HepG2 (cell line): ENCODE measurements around the gene TMEM258. TPM values are rescaled to one million over a fixed set of nuclear protein-coding genes. Genes with fewer than 3 reads are reported as not detected.

Source experiments
- AGO1 ChIP-seq: fragments of 200-400 bp; formaldehyde crosslinking; IDR thresholded peaks from 2 replicates; pipeline ENCODE4 v1.6.1; 2017; ENCODE audit warnings: mild to moderate bottlenecking, low read depth, low read length, moderate library complexity; ENCODE audit not compliant: poor library complexity, severe bottlenecking
- ATF2 ChIP-seq: sonication (generic); formaldehyde crosslinking; IDR thresholded peaks from 2 replicates; pipeline ENCODE4 v1.4.0; 2020; ENCODE audit warnings: missing genetic modification reagents
- CREM ChIP-seq, 2 experiments: sonication (generic) in 1 of 2; formaldehyde crosslinking in 1 of 2; IDR thresholded peaks; 2 replicates each; pipeline versions ENCODE4 v1.4.0 to v1.6.1; 2016 to 2020; ENCODE audit warnings: antibody characterized with exemption in 1 of 2, mild to moderate bottlenecking in 1 of 2, missing genetic modification reagents in 1 of 2
- ESRRA ChIP-seq: sonication (generic); formaldehyde crosslinking; IDR thresholded peaks from 2 replicates; pipeline ENCODE4 v1.5.1; 2020; ENCODE audit warnings: mild to moderate bottlenecking, low read depth, missing genetic modification reagents
- GATAD1 ChIP-seq: IDR thresholded peaks from 2 replicates; pipeline ENCODE4 v1.6.1; 2016; ENCODE audit warnings: missing genetic modification reagents, missing compliant biosample characterization
- HBP1 ChIP-seq: IDR thresholded peaks from 2 replicates; pipeline ENCODE4 v1.6.1; 2016; ENCODE audit warnings: low read depth, control low read depth
- MAFF ChIP-seq: IDR thresholded peaks from 2 replicates; pipeline ENCODE4 v1.6.1; 2011; ENCODE audit warnings: low read depth, low read length, improper control_type of control experiment
- MXI1 ChIP-seq: IDR thresholded peaks from 3 replicates; pipeline ENCODE4 v1.6.1; 2012; ENCODE audit warnings: low read depth, low read length, inconsistent platforms, borderline replicate concordance
- MYC ChIP-seq: sonication (generic); formaldehyde crosslinking; IDR thresholded peaks from 2 replicates; pipeline ENCODE4 v1.9.0; 2021; ENCODE audit warnings: missing genetic modification reagents, borderline replicate concordance
- NR2F2 ChIP-seq: IDR thresholded peaks from 2 replicates; pipeline ENCODE4 v1.6.1; 2012; ENCODE audit warnings: low read depth, inconsistent platforms, borderline replicate concordance
- REXO4 ChIP-seq: sonication (generic); formaldehyde crosslinking; IDR thresholded peaks from 2 replicates; pipeline ENCODE4 v1.8.0; 2022; ENCODE audit warnings: missing genetic modification reagents, mild to moderate bottlenecking, borderline replicate concordance
- RFX1 ChIP-seq: fragments of 450-650 bp; IDR thresholded peaks from 2 replicates; pipeline ENCODE4 v1.6.1; 2017
- SIN3A ChIP-seq: IDR thresholded peaks from 2 replicates; pipeline ENCODE4 v1.6.1; 2011; ENCODE audit warnings: low read depth, mild to moderate bottlenecking, control low read depth, low read length, borderline replicate concordance
- ZBTB33 ChIP-seq: sonication (generic); formaldehyde crosslinking; IDR thresholded peaks from 2 replicates; pipeline ENCODE4 v1.4.0; 2020; ENCODE audit warnings: missing genetic modification reagents
- ZFY ChIP-seq: sonication (generic); formaldehyde crosslinking; IDR thresholded peaks from 2 replicates; pipeline ENCODE4 v1.4.0; 2020; ENCODE audit warnings: missing genetic modification reagents
- ZNF619 ChIP-seq: sonication (generic); formaldehyde crosslinking; IDR thresholded peaks from 2 replicates; pipeline ENCODE4 v1.4.0; 2020; ENCODE audit warnings: mild to moderate bottlenecking, missing genetic modification reagents
- ZNF713 ChIP-seq: sonication (generic); formaldehyde crosslinking; IDR thresholded peaks from 2 replicates; pipeline ENCODE4 v1.4.0; 2020; ENCODE audit warnings: mild to moderate bottlenecking, missing genetic modification reagents
- ZNF761 ChIP-seq: sonication (generic); formaldehyde crosslinking; conservative IDR thresholded peaks from 2 replicates; pipeline ENCODE4 v1.4.0; 2020; ENCODE audit warnings: mild to moderate bottlenecking, missing genetic modification reagents
- ZNF883 ChIP-seq: sonication (generic); formaldehyde crosslinking; IDR thresholded peaks from 2 replicates; pipeline ENCODE4 v1.5.1; 2020; ENCODE audit warnings: mild to moderate bottlenecking, missing genetic modification reagents; ENCODE audit errors: not compliant biosample characterization
- polyA plus RNA-seq, 8 experiments: library from polyadenylated mRNA; depleted of rRNA in 3 of 8; stranded (reverse) in 7 of 8; unstranded in 1 of 8; fragments of >200 nt; fragmentation: Illumina TruSeq in 4 of 8; extraction: Trizol in 4 of 8; gene quantifications; 2 replicates each; pipeline versions ENCODE4 v1.2.1 to v1.2.3, GENCODE V29; 2011 to 2016; ENCODE audit warnings: low read depth in 4 of 8, missing spikeins in 1 of 8, mixed read lengths in 1 of 8; ENCODE audit not compliant: insufficient read depth in 1 of 8
- total RNA-seq, 5 experiments: library from RNA; depleted of rRNA; stranded (reverse); fragments of >200 nt; fragmentation: Illumina TruSeq; extraction: Trizol; gene quantifications; 2 replicates each; pipeline ENCODE4 v1.2.3, GENCODE V29; 2016; ENCODE audit warnings: low read depth in 1 of 5
- TF ChIP-seq, protein P1 (sequence below): IDR thresholded peaks from 2 replicates; pipeline ENCODE4 v1.6.1; 2016; ENCODE audit warnings: missing biosample characterization, missing genetic modification reagents, low read depth
- TF ChIP-seq, protein P2 (sequence below): sonication (generic); formaldehyde crosslinking; IDR thresholded peaks from 2 replicates; pipeline ENCODE4 v1.4.0; 2020; ENCODE audit warnings: missing genetic modification reagents, borderline replicate concordance
- TF ChIP-seq, protein P3 (sequence below): sonication (generic); formaldehyde crosslinking; IDR thresholded peaks from 2 replicates; pipeline ENCODE4 v1.5.0; 2020; ENCODE audit warnings: missing genetic modification reagents

TMEM258 gene
- total and polyA plus RNA-seq, 2 of the 13 experiments (the other 11 are each of a cell fraction or from before 2014, with no cell fraction given): 175 to 424 TPM

- TF ChIP-seq HBP1 (no peak), ZNF883 (CRISPR knock-in tag) (no peak), ESRRA (CRISPR knock-in tag) (no peak), ZFY (CRISPR knock-in tag) (no peak), RFX1 (no peak), SIN3A (no peak), MXI1 (0 out of 3 replicates have a peak, but pooled peaks have one; percentile 8), REXO4 (CRISPR knock-in tag) (no peak), ZBTB33 (CRISPR knock-in tag) (no peak), CREM (IDR thresholded peaks at IDR 0.05) (no peak), CREM (CRISPR knock-in tag; IDR thresholded peaks at IDR 0.05) (no peak), MYC (CRISPR knock-in tag) (no peak), ATF2 (CRISPR knock-in tag) (0 out of 2 replicates have a peak, but pooled peaks have one; percentile 2), ZNF761 (CRISPR knock-in tag) (no peak; the same call in 1 of the 2 replicates), AGO1 (no peak), GATAD1 (CRISPR knock-in tag) (no peak), ZNF713 (CRISPR knock-in tag) (no peak), ZNF619 (no peak), MAFF (no peak), NR2F2 (0 out of 2 replicates have a peak, but pooled peaks have one; percentile 2)
- TF ChIP-seq, protein P1, sequence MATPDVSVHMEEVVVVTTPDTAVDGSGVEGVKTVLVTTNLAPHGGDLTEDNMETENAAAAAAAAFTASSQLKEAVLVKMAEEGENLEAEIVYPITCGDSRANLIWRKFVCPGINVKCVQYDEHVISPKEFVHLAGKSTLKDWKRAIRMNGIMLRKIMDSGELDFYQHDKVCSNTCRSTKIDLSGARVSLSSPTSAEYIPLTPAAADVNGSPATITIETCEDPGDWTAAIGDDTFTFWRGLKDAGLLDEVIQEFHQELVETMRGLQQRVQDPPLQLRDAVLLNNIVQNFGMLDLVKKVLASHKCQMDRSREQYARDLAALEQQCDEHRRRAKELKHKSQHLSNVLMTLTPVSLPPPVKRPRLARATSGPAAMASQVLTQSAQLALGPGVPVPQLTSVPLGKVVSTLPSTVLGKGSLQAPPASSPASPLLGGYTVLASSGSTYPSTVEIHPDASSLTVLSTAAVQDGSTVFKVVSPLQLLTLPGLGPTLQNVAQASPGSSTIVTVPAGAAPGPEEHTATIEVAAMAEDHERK (CRISPR knock-in tag): no peak
- TF ChIP-seq, protein P2, sequence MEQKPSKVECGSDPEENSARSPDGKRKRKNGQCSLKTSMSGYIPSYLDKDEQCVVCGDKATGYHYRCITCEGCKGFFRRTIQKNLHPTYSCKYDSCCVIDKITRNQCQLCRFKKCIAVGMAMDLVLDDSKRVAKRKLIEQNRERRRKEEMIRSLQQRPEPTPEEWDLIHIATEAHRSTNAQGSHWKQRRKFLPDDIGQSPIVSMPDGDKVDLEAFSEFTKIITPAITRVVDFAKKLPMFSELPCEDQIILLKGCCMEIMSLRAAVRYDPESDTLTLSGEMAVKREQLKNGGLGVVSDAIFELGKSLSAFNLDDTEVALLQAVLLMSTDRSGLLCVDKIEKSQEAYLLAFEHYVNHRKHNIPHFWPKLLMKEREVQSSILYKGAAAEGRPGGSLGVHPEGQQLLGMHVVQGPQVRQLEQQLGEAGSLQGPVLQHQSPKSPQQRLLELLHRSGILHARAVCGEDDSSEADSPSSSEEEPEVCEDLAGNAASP: no peak
- TF ChIP-seq, protein P3, sequence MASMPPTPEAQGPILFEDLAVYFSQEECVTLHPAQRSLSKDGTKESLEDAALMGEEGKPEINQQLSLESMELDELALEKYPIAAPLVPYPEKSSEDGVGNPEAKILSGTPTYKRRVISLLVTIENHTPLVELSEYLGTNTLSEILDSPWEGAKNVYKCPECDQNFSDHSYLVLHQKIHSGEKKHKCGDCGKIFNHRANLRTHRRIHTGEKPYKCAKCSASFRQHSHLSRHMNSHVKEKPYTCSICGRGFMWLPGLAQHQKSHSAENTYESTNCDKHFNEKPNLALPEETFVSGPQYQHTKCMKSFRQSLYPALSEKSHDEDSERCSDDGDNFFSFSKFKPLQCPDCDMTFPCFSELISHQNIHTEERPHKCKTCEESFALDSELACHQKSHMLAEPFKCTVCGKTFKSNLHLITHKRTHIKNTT (CRISPR knock-in tag): no peak
Measured at GRCh38 chr11:61747967-61748285, 44.5 kb downstream of the TMEM258 start (continued).
